IPS-20b (cell line): ENCODE results near the gene PNMA8A.

Experiments
- H3K27ac ChIP-seq: one replicate; pipeline ENCODE4 v1.5.1; 2013; ENCODE audit warnings: low read length
- H3K27me3 ChIP-seq: 2 replicates; pipeline ENCODE4 v1.6.1; 2013; ENCODE audit warnings: mild to moderate bottlenecking, low read length, inconsistent platforms; ENCODE audit not compliant: insufficient read depth
- H3K36me3 ChIP-seq: 2 replicates; pipeline ENCODE4 v1.6.1; 2013; ENCODE audit warnings: low read depth, mild to moderate bottlenecking, inconsistent platforms, low read length, moderate library complexity; ENCODE audit not compliant: insufficient read depth
- H3K4me1 ChIP-seq: 2 replicates; pipeline ENCODE4 v1.6.1; 2013; ENCODE audit warnings: mild to moderate bottlenecking, control low read depth, inconsistent platforms, low read length, moderate library complexity; ENCODE audit not compliant: insufficient read depth
- H3K4me3 ChIP-seq: 2 replicates; pipeline ENCODE4 v1.5.1; 2013; ENCODE audit warnings: mild to moderate bottlenecking, low read length, inconsistent platforms
- H3K9ac ChIP-seq: 2 replicates; pipeline ENCODE4 v1.6.1; 2013; ENCODE audit warnings: low read depth, mild to moderate bottlenecking, inconsistent platforms, low read length, moderate library complexity
- H3K9me3 ChIP-seq: 2 replicates; pipeline ENCODE4 v1.6.1; 2013; ENCODE audit warnings: mild to moderate bottlenecking, low read depth, low read length, inconsistent platforms; ENCODE audit not compliant: insufficient read depth

The PNMA8A gene

GRCh38 chr19:46478356-46478986 is 7.1 kb upstream of the PNMA8A start:
- Histone ChIP-seq H3K27ac (no peak overlapping the region), H3K27me3 (no peaks in the 10 kb centered on the region), H3K9me3 (no peaks in the 10 kb centered on the region), H3K4me3 (no peak overlapping the region), H3K9ac (no peak overlapping the region), H3K4me1 (peaks cover 3% of the 10 kb centered on the region; the same call in 1 of the 2 replicates), H3K36me3 (no peaks in the 10 kb centered on the region)

DNA sequence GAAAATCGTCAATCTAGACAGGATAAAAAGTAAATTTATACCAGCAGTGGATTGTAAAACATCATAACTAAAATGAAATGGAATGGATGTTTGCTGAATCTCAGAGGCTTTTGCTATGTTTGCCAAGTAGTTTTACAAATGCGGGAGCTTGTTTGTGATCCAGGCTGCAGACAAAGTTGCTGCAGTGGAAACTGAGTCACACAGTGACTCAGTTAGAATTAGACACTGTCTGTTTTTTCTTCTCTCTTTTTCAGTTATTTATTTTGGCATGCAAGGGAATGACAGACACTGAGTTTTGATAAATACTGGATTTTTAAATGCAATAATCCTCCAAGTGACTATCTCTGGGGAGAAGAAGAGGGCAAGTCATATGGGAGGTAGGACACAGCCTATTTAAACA is 4.6 kb upstream of the PNMA8A start:
- Histone ChIP-seq H3K4me3 (no peak overlapping the region), H3K27me3 (peaks cover 6% of the 10 kb centered on the region; the same call in 1 of the 2 replicates), H3K9me3 (no peaks in the 10 kb centered on the region), H3K27ac (no peak overlapping the region), H3K9ac (no peak overlapping the region), H3K4me1 (peaks cover 3% of the 10 kb centered on the region; the same call in 1 of the 2 replicates), H3K36me3 (no peaks in the 10 kb centered on the region)

GRCh38 chr19:46474211-46474610 is 2.8 kb upstream of the PNMA8A start:
- H3K9me3 ChIP-seq: no peaks in the 10 kb centered on the region
- H3K27ac ChIP-seq: no peak overlapping the region
- no peaks in the 10 kb centered on the region; the same call in 1 of the 2 replicates for H3K4me1 ChIP-seq
- H3K9ac ChIP-seq: no peak overlapping the region
- peaks cover 6% of the 10 kb centered on the region; the same call in 1 of the 2 replicates for H3K27me3 ChIP-seq
- H3K4me3 ChIP-seq: no peak overlapping the region
- peaks cover 5% of the 10 kb centered on the region; the same call in 1 of the 2 replicates for H3K36me3 ChIP-seq

DNA sequence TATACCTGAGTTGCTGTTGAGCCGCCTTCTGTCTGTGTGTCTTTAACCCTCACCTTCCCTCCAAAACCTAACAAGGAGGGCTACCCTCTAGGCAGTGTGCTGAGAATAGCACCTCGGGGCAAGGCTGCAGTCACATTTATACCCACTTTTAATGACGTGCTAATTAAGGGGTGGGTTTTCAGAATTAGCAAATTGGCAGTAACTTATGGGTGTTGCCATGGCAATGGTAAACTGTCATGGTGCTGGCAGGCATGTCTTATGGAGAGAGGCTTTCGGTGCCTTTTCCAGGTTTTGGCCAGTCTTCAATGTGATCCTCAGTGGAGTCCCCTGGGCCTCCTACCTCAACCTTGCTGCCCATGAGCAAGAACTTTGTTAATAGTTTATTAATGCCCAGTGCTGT is 1.2 kb upstream of the PNMA8A start:
- Histone ChIP-seq H3K27ac (no peak overlapping the region), H3K27me3 (peaks cover 6% of the 10 kb centered on the region; the same call in 1 of the 2 replicates), H3K36me3 (peaks cover 17% of the 10 kb centered on the region), H3K4me1 (no peaks in the 10 kb centered on the region; the same call in 1 of the 2 replicates), H3K9ac (no peak overlapping the region), H3K9me3 (no peaks in the 10 kb centered on the region), H3K4me3 (no peak overlapping the region)

DNA sequence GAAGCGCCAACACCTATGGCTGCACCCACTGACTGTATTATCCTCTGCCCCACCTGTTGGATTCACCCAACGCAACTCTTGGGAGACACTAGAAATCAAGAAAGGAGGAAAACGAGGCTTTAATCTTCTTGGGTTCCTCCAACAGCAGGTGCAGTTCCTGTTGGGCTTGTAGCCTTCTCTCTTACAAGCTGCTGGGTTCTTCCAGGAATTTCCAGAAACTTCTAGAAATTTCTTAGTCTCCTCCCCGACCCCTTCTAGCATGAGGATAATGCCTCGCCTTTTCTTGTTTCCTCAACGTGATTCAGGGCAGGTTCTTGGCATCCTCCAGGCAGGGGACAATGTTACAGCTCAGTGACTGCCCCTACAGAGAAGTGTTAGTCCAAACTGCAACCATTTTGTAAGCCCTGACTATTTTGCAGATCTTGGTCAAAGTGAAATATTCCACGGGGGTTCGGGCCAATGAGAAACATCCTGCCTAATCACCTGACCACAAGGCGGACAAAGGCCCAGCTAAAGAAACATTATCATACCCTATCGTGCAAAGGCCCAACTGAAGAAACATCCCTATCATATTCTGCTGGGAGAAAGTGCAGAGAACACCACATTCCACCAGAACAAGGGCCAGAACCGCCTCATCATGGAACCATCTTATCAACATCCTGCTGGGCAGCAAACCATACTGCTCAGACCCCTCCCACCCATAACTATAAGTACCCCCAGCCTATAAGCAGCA is 614 bp upstream of the PNMA8A start:
- H3K4me1 ChIP-seq: no peaks in the 10 kb centered on the region; the same call in 1 of the 2 replicates
- peak overlapping the region; percentile 34; the same call in 1 of the 2 replicates for H3K9ac ChIP-seq
- peaks cover 6% of the 10 kb centered on the region; the same call in 1 of the 2 replicates for H3K27me3 ChIP-seq
- H3K9me3 ChIP-seq: no peaks in the 10 kb centered on the region
- H3K27ac ChIP-seq: no peak overlapping the region
- peaks cover 23% of the 10 kb centered on the region for H3K36me3 ChIP-seq
- H3K4me3 ChIP-seq: peak overlapping the region; percentile 93

DNA sequence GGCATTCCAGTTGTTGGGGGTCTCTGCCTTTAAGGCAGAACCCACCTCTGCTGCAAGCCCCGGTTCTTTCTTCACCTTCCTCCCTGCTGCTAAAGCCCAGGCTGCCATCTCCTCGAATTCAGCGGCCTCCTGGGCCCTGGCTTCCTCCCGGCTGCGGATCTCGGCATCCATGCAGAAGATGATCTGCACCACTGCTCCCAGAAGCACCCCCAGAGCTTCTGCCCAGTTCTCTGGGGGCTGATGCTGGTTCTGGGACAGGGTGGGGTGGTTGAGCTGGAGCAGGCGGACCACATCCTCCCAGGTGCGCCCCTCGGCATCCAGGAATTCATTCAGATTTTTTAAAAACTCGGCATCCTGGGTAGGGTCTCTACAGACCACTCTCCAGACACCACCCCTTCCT is 987 bp downstream of the PNMA8A start:
- Histone ChIP-seq H3K27ac (no peak overlapping the region), H3K9ac (peak overlapping the region; percentile 87; the same call in 1 of the 2 replicates), H3K4me3 (peak overlapping the region; percentile 93), H3K27me3 (peaks cover 6% of the 10 kb centered on the region; the same call in 1 of the 2 replicates), H3K4me1 (no peaks in the 10 kb centered on the region; the same call in 1 of the 2 replicates), H3K36me3 (peaks cover 36% of the 10 kb centered on the region), H3K9me3 (no peaks in the 10 kb centered on the region)

GRCh38 chr19:46469541-46470185 is 1.7 kb downstream of the PNMA8A start:
- no peaks in the 10 kb centered on the region for H3K9me3 ChIP-seq
- H3K36me3 ChIP-seq: peaks cover 36% of the 10 kb centered on the region
- H3K4me1 ChIP-seq: no peaks in the 10 kb centered on the region; the same call in 1 of the 2 replicates
- no peak overlapping the region for H3K4me3 ChIP-seq
- H3K27ac ChIP-seq: no peak overlapping the region
- no peak overlapping the region for H3K9ac ChIP-seq
- H3K27me3 ChIP-seq: peaks cover 6% of the 10 kb centered on the region; the same call in 1 of the 2 replicates

DNA sequence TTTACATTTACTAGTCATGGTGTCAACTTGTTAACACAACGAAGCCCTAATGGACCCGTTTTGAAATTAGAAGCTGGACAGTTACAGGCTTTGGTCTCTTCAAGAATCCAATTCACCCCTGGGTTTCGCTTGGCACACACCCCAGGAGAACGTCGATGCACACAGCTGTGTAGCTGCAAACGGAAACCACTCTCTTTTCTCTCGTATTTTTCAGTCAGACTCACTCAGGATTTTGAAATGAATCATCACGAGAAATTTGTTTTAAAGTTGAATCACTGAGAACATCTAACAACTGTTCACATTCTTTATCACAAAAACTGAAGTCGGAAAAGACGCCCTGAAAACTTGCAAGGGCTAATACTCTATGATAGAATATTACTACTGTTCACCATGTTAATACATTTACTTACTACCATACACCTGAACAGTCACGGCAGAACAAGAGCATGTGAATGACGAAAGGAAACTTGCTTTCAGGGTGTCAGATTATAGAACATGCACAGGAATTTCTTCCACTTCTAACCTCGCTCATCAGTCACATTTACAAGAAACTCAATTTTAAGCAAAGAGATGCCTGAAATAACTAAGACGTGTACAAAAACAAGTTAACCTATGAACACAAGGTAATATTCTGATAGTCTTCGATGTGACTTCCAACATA is 4.7 kb downstream of the PNMA8A start:
- H3K4me3 ChIP-seq: no peak overlapping the region

GRCh38 chr19:46463516-46463915 is 7.8 kb downstream of the PNMA8A start:
- no peaks in the 10 kb centered on the region for H3K9me3 ChIP-seq
- H3K27ac ChIP-seq: no peak overlapping the region
- no peak overlapping the region for H3K9ac ChIP-seq
- no peak overlapping the region for H3K4me3 ChIP-seq
- H3K36me3 ChIP-seq: peaks cover 28% of the 10 kb centered on the region
- no peaks in the 10 kb centered on the region for H3K4me1 ChIP-seq
- no peaks in the 10 kb centered on the region for H3K27me3 ChIP-seq

More for the DNA sequence above, 4.7 kb downstream of the PNMA8A start:
- Histone ChIP-seq H3K9me3 (no peaks in the 10 kb centered on the region), H3K4me1 (no peaks in the 10 kb centered on the region; the same call in 1 of the 2 replicates), H3K27me3 (peaks cover 1% of the 10 kb centered on the region; the same call in 1 of the 2 replicates), H3K9ac (no peak overlapping the region), H3K36me3 (peaks cover 36% of the 10 kb centered on the region), H3K27ac (no peak overlapping the region)

GRCh38 chr19:46461537-46461936 is 9.8 kb downstream of the PNMA8A start:
- Histone ChIP-seq H3K4me1 (no peaks in the 10 kb centered on the region), H3K9ac (no peak overlapping the region), H3K4me3 (no peak overlapping the region), H3K27ac (no peak overlapping the region), H3K36me3 (peaks cover 8% of the 10 kb centered on the region), H3K9me3 (no peaks in the 10 kb centered on the region), H3K27me3 (no peaks in the 10 kb centered on the region)

DNA sequence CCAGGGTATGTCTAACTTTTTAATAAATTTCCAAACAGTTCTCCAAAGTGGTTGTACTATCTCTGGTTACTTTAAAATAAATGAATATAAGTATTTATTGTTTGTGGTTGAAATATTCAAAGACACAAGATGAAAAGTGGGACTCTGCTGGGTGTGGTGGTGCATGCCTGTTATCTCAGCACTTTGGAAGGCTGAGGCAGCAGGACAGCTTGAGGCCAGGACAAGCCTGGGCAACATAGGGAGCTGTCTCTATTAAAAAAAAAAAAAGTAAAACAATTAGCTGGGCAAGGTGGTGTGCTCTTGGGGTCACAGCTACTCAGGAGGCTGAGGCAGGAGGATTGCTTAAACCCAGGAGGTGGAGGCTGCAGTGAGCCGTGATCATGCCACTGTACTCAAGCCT is 10.4 kb downstream of the PNMA8A start:
- peaks cover 2% of the 10 kb centered on the region; the same call in 1 of the 2 replicates for H3K36me3 ChIP-seq
- no peaks in the 10 kb centered on the region for H3K27me3 ChIP-seq
- H3K4me3 ChIP-seq: no peak overlapping the region
- H3K9ac ChIP-seq: no peak overlapping the region
- H3K9me3 ChIP-seq: no peaks in the 10 kb centered on the region
- H3K27ac ChIP-seq: no peak overlapping the region
- H3K4me1 ChIP-seq: no peaks in the 10 kb centered on the region
